Astrocyte (in vitro differentiated cells and primary cell): ENCODE measurements around the gene INHBB.

ENCODE experiments used
- EZH2 ChIP-seq: IDR thresholded peaks from 2 replicates; pipeline ENCODE4 v1.6.1; 2012; ENCODE audit warnings: mild to moderate bottlenecking, low read length, inconsistent platforms; ENCODE audit not compliant: insufficient read depth
- TF ChIP-seq, protein P1 (sequence below): IDR thresholded peaks from 2 replicates; pipeline ENCODE4 v1.5.1; 2011; ENCODE audit warnings: low read depth, mild to moderate bottlenecking, inconsistent platforms, low read length, moderate library complexity; ENCODE audit not compliant: insufficient read depth

- no peak for TF ChIP-seq EZH2
- TF ChIP-seq, protein P1, sequence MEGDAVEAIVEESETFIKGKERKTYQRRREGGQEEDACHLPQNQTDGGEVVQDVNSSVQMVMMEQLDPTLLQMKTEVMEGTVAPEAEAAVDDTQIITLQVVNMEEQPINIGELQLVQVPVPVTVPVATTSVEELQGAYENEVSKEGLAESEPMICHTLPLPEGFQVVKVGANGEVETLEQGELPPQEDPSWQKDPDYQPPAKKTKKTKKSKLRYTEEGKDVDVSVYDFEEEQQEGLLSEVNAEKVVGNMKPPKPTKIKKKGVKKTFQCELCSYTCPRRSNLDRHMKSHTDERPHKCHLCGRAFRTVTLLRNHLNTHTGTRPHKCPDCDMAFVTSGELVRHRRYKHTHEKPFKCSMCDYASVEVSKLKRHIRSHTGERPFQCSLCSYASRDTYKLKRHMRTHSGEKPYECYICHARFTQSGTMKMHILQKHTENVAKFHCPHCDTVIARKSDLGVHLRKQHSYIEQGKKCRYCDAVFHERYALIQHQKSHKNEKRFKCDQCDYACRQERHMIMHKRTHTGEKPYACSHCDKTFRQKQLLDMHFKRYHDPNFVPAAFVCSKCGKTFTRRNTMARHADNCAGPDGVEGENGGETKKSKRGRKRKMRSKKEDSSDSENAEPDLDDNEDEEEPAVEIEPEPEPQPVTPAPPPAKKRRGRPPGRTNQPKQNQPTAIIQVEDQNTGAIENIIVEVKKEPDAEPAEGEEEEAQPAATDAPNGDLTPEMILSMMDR = no peak
These were observed 38.5 kb upstream of the INHBB start for GRCh38 chr2:120307482-120307881.
